Glutamatergic neuron (in vitro differentiated cells): ENCODE data around the gene GPSM3. TPM values are rescaled to one million over a fixed set of nuclear protein-coding genes. Genes with fewer than 3 reads are reported as not detected.

Source experiments
- DNase-seq: peaks from one replicate; pipeline ENCODE4 v3.0.0; 2022
- H3K27ac Mint-ChIP-seq: one replicate; pipeline ENCODE4 v1.8.0; 2020; ENCODE audit warnings: mild to moderate bottlenecking, mixed read lengths, inconsistent platforms; ENCODE audit not compliant: unreplicated experiment
- H3K27me3 Mint-ChIP-seq: one replicate; pipeline ENCODE4 v1.8.0; 2020; ENCODE audit warnings: mild to moderate bottlenecking, moderate library complexity, mixed read lengths, inconsistent platforms; ENCODE audit not compliant: unreplicated experiment
- H3K36me3 Mint-ChIP-seq: one replicate; pipeline ENCODE4 v1.8.0; 2020; ENCODE audit warnings: mild to moderate bottlenecking, mixed read lengths, inconsistent platforms; ENCODE audit not compliant: unreplicated experiment
- H3K4me1 Mint-ChIP-seq: one replicate; pipeline ENCODE4 v1.8.0; 2020; ENCODE audit warnings: mild to moderate bottlenecking, low read depth, mixed read lengths, inconsistent platforms; ENCODE audit not compliant: unreplicated experiment
- H3K4me3 Mint-ChIP-seq: one replicate; pipeline ENCODE4 v1.8.0; 2020; ENCODE audit warnings: mild to moderate bottlenecking, mixed read lengths, inconsistent platforms; ENCODE audit not compliant: unreplicated experiment
- H3K9me3 Mint-ChIP-seq: one replicate; pipeline ENCODE4 v1.8.0; 2020; ENCODE audit warnings: mild to moderate bottlenecking, moderate library complexity, mixed read lengths, inconsistent platforms; ENCODE audit not compliant: unreplicated experiment
- total RNA-seq: library from RNA; stranded (reverse); fragmentation: NEBNext Ultra II Directional; extraction: Animal tissue kit (Norgen Biotek cat#: 25700); gene quantifications from one replicate; pipeline ENCODE4 v1.2.1, GENCODE V29; 2021; ENCODE audit not compliant: unreplicated experiment
- TF ChIP-seq, protein P1 (sequence below): fragments of 200-600 bp; sonication (generic); IDR thresholded peaks from one replicate; pipeline ENCODE4 v1.5.0; 2021; ENCODE audit not compliant: partially characterized antibody, unreplicated experiment

The GPSM3 gene
- total RNA-seq, 1 donor from 2014 or later: 3.2 TPM

DNA sequence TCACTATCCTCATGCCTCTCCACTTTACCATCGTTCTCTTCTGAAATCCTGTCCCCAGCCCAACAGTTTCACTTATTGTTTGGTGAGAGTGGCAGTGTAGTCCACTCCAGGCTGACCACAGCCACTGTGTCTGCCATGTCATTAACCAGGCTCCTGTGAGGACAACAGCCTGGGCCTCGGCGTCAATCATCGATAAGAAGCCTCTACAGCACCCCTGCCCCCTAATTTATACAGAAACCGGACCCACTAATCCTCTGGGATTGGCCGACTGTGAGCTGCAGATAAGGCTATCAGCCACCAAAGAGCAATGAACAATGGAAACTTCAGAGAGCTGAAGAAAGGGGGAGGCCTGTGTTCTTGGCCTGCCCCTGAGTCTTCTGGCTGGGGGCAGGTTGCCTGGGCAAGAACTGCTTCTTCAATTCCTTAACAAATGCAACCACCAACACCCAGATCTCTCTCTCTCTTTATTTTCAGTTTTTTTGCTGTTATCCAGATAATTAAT, 24.6 kb downstream of the GPSM3 start:
- H3K4me1 Mint-ChIP-seq: peaks cover 12% of the 10 kb centered on the region
- peaks cover 14% of the 10 kb centered on the region for H3K27me3 Mint-ChIP-seq
- H3K4me3 Mint-ChIP-seq: peak overlapping the region; percentile 13
- peak overlapping the region; percentile 45 for H3K27ac Mint-ChIP-seq
- TF ChIP-seq, protein P1, sequence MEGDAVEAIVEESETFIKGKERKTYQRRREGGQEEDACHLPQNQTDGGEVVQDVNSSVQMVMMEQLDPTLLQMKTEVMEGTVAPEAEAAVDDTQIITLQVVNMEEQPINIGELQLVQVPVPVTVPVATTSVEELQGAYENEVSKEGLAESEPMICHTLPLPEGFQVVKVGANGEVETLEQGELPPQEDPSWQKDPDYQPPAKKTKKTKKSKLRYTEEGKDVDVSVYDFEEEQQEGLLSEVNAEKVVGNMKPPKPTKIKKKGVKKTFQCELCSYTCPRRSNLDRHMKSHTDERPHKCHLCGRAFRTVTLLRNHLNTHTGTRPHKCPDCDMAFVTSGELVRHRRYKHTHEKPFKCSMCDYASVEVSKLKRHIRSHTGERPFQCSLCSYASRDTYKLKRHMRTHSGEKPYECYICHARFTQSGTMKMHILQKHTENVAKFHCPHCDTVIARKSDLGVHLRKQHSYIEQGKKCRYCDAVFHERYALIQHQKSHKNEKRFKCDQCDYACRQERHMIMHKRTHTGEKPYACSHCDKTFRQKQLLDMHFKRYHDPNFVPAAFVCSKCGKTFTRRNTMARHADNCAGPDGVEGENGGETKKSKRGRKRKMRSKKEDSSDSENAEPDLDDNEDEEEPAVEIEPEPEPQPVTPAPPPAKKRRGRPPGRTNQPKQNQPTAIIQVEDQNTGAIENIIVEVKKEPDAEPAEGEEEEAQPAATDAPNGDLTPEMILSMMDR: no peak
- DNase-seq: no peak
- peaks cover 18% of the 10 kb centered on the region for H3K9me3 Mint-ChIP-seq
- H3K36me3 Mint-ChIP-seq: peaks cover 6% of the 10 kb centered on the region

DNA sequence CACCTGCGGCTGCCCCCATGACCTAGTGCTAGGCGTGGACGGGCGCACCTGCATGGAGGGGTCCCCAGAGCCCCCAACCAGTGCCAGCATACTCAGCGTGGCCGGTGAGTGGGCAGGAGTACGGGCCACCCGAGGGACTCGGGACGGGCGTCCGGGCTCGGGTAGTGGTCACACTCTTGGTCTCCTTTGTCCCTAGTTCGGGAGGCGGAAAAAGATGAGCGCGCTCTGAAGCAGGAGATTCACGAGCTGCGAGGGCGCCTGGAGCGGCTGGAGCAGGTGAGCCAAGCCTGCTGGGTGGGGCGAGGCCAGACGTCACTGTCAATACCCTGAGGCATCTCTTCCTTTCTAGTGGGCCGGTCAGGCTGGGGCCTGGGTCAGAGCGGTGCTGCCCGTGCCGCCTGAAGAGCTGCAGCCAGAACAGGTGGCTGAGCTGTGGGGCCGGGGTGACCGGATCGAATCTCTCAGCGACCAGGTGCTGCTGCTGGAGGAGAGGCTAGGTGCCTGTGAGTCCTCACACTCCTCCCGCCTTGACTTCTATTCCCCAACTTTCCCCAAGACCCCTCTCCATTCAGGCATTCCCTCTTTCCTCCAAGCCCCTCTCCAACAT, 25.2 kb downstream of the GPSM3 start:
- Mint-ChIP-seq H3K4me1 (peaks cover 12% of the 10 kb centered on the region), H3K9me3 (peaks cover 21% of the 10 kb centered on the region), H3K27ac (peak overlapping the region; percentile 45), H3K27me3 (peaks cover 18% of the 10 kb centered on the region), H3K4me3 (no peak overlapping the region), H3K36me3 (peaks cover 6% of the 10 kb centered on the region)
- TF ChIP-seq, protein P1: no peak
- no peak for DNase-seq

DNA sequence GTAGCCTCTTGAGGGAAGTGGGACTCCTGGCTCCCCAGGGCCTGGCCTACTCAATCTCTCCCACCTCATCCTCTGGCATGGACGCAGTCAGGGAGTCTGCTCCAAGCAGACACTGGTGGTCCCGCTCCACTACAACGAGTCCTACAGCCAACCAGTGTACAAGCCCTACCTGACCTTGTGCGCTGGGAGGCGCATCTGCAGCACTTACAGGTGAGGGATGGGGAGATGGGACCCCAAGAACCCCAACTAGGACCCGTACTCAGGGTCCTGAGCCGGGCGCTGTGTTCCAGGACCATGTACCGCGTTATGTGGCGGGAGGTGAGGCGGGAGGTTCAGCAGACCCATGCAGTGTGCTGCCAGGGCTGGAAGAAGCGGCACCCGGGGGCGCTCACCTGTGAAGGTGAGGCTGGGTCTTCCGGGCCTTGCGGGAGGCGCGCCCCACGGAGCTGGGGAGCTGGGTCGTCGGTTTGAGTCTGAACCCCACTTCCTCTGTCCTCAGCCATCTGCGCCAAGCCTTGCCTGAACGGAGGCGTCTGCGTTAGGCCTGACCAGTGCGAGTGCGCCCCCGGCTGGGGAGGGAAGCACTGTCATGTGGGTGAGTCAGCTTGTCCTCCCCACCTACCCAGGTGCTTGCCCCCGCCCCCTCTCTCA, 25.9 kb downstream of the GPSM3 start:
- TF ChIP-seq, protein P1: no peak
- H3K27ac Mint-ChIP-seq: no peak overlapping the region
- H3K9me3 Mint-ChIP-seq: peaks cover 21% of the 10 kb centered on the region
- peaks cover 12% of the 10 kb centered on the region for H3K4me1 Mint-ChIP-seq
- H3K27me3 Mint-ChIP-seq: peaks cover 22% of the 10 kb centered on the region
- H3K36me3 Mint-ChIP-seq: peaks cover 6% of the 10 kb centered on the region
- H3K4me3 Mint-ChIP-seq: no peak overlapping the region
- peak; percentile 47 for DNase-seq

DNA sequence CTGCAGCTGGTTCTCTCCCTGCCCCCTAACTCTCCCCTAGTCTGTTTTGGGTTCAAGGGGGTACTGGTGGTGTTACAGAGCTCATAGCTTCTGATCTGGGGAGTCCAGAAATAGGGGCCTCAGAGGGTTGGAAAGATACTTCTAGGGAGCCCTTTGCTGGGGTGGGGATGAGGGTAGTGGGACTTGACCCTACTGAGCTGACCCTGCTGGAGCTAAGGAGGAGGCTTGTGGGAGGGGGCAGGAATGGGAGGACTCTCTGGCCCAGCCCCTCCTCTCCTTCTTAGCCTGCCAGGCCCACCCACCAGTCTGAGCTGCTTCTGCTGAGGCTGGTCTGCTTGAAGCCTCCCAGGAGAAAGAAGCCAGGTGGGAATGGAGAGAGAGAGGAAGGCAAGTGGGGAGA, 28.1 kb downstream of the GPSM3 start, which contains the start of gene EGFL8:
TSS of gene EGFL8 (plus strand) at position 301 of the 400 bp plus-strand sequence. CDS start 1,571 bp downstream, outside the sequence.
- no peak for DNase-seq
- Mint-ChIP-seq H3K4me3 (peak within 1 kb of the TSS; percentile 43), H3K27me3 (peaks cover 18% of the 10 kb centered on the region)

More for the DNA sequence above, 28.1 kb downstream of the GPSM3 start, which contains the start of gene EGFL8:
- Mint-ChIP-seq H3K4me1 (peaks cover 12% of the 10 kb centered on the region), H3K36me3 (no peaks in the 10 kb centered on the region), H3K9me3 (peaks cover 21% of the 10 kb centered on the region), H3K27ac (no peak within 1 kb of the TSS)
- TF ChIP-seq, protein P1: no peak
